IPS-11a (cell line): Measurements from ENCODE around the gene PRIMA1.
"Not testable (repeated sequence)": the region's sequence is repeated elsewhere in the genome, so short reads cannot be mapped to it uniquely, and the experiment has no call there.

Experiments used
- H3K4me3 ChIP-seq: one replicate; pipeline ENCODE4 v1.5.1; 2013; ENCODE audit warnings: low read depth, low read length, control low read depth

The PRIMA1 gene

GRCh38 chr14:93788293-93788542 is at the start of gene PRIMA1:
Gene PRIMA1 (minus strand): TSS chr14:93788485. CDS start chr14:93787718, 767 bp downstream.
- H3K4me3 ChIP-seq, result peak within 1 kb of the TSS; percentile 74

GRCh38 chr14:93834699-93835371 is 46.5 kb upstream of the PRIMA1 start:
- no peak overlapping the region for H3K4me3 ChIP-seq

GRCh38 chr14:93832665-93833064 is 44.4 kb upstream of the PRIMA1 start:
- H3K4me3 ChIP-seq, result no peak overlapping the region

- H3K4me3 ChIP-seq, result no peak overlapping the region
Observed at GRCh38 chr14:93832081-93832480, 43.8 kb upstream of the PRIMA1 start.

- H3K4me3 ChIP-seq, result no peak overlapping the region
Observed at GRCh38 chr14:93830753-93831461, 42.6 kb upstream of the PRIMA1 start.

GRCh38 chr14:93829839-93830481 is 41.7 kb upstream of the PRIMA1 start:
- no peak overlapping the region for H3K4me3 ChIP-seq

GRCh38 chr14:93825235-93825553 is 36.9 kb upstream of the PRIMA1 start:
- H3K4me3 ChIP-seq, result no peak overlapping the region

- no peak overlapping the region for H3K4me3 ChIP-seq
Observed at GRCh38 chr14:93824518-93825234, 36.4 kb upstream of the PRIMA1 start.

GRCh38 chr14:93824076-93824475 is 35.8 kb upstream of the PRIMA1 start:
- no peak overlapping the region for H3K4me3 ChIP-seq

GRCh38 chr14:93821051-93821450 is 32.8 kb upstream of the PRIMA1 start:
- no peak overlapping the region for H3K4me3 ChIP-seq

GRCh38 chr14:93818857-93819256 is 30.6 kb upstream of the PRIMA1 start:
- no peak overlapping the region for H3K4me3 ChIP-seq

- no peak overlapping the region for H3K4me3 ChIP-seq
Observed at GRCh38 chr14:93811676-93812075, 23.4 kb upstream of the PRIMA1 start.

GRCh38 chr14:93811020-93811419 is 22.7 kb upstream of the PRIMA1 start:
- no peak overlapping the region for H3K4me3 ChIP-seq

GRCh38 chr14:93809491-93810420 is 21.5 kb upstream of the PRIMA1 start:
- H3K4me3 ChIP-seq, result not testable (repeated sequence)

GRCh38 chr14:93804654-93805053 is 16.4 kb upstream of the PRIMA1 start:
- H3K4me3 ChIP-seq, result no peak overlapping the region

GRCh38 chr14:93803408-93804318 is 15.4 kb upstream of the PRIMA1 start:
- H3K4me3 ChIP-seq, result no peak overlapping the region

- H3K4me3 ChIP-seq, result no peak overlapping the region
Observed at GRCh38 chr14:93799989-93800921, 12.0 kb upstream of the PRIMA1 start.

GRCh38 chr14:93799617-93799988 is 11.3 kb upstream of the PRIMA1 start:
- H3K4me3 ChIP-seq, result no peak overlapping the region

GRCh38 chr14:93797536-93797935 is 9.3 kb upstream of the PRIMA1 start:
- H3K4me3 ChIP-seq, result no peak overlapping the region
